Esophagus squamous epithelium (tissue), 5 donors: ENCODE measurements around the gene PLEKHM3. TPM values are rescaled to one million over a fixed set of nuclear protein-coding genes. Genes with fewer than 3 reads are reported as not detected.

Experiments used
- DNase-seq: peaks from one replicate; lab custom pipeline; 2025; lab: John Stamatoyannopoulos, UW
- H3K27ac ChIP-seq, 4 donors: fragments of 200-600 bp; sonication (generic); one replicate each; pipeline ENCODE4 v1.5.1; 2016 to 2019; ENCODE audit warnings: mild to moderate bottlenecking in 1 of 4
- H3K27me3 ChIP-seq, 4 donors: fragments of 200-600 bp; sonication (generic); 1 replicate in 3 of 4; 2 replicates in 1 of 4; pipeline versions ENCODE4 v1.5.1 to v1.6.0; 2017 to 2021; ENCODE audit warnings: antibody characterized with exemption in 1 of 4
- H3K36me3 ChIP-seq, 3 donors: fragments of 200-600 bp; sonication (generic); one replicate each; pipeline ENCODE4 v1.5.1; 2016 to 2019
- H3K4me1 ChIP-seq, 3 donors: fragments of 200-600 bp; sonication (generic); one replicate each; pipeline ENCODE4 v1.5.1; 2017 to 2019
- H3K4me3 ChIP-seq, 4 donors: fragments of 200-600 bp; sonication (generic); 1 replicate in 3 of 4; 2 replicates in 1 of 4; pipeline ENCODE4 v1.5.1; 2016 to 2019; ENCODE audit warnings: mild to moderate bottlenecking in 2 of 4, moderate library complexity in 1 of 4
- H3K9me3 ChIP-seq, 3 donors: fragments of 200-600 bp; sonication (generic); one replicate each; pipeline ENCODE4 v1.5.1; 2016 to 2019
- POLR2A ChIP-seq, 4 donors: fragments of 450-650 bp; IDR thresholded peaks; one replicate each; pipeline ENCODE4 v1.6.1; 2017; ENCODE audit warnings: antibody characterized with exemption in 4 of 4, mild to moderate bottlenecking in 4 of 4, moderate library complexity in 3 of 4
- WGBS, 2 donors: methylation state at CpG; one replicate each; pipeline ENCODE4 v1.1.5; 2018; 5-methylcytosine and 5-hydroxymethylcytosine counted together
- intact Hi-C: fragments of 100-400 bp; cut with DNase I; formaldehyde crosslinking; loops from one replicate; pipeline ENCODE4 v1.15.0; 2022
- total RNA-seq, 4 donors: library from RNA; depleted of rRNA; stranded (reverse); fragments of >200 nt; gene quantifications; one replicate each; pipeline ENCODE4 v1.1.0, GENCODE V29; 2016
- TF ChIP-seq, protein P1 (sequence below), 6 experiments: fragments of 450-650 bp in 4 of 6; fragments of 200-600 bp in 2 of 6; sonication (generic) in 2 of 6; IDR thresholded peaks; one replicate each; pipeline ENCODE4 v1.5.1; 2016 to 2019; ENCODE audit warnings: antibody characterized with exemption in 6 of 6, mild to moderate bottlenecking in 4 of 6, moderate library complexity in 4 of 6
- donor health status: DM: yes; HTN: yes; CAD: no.

Gene PLEKHM3
- total RNA-seq, 4 donors from 2014 or later: 3.7 to 19.3 (median 6.7) TPM

DNA sequence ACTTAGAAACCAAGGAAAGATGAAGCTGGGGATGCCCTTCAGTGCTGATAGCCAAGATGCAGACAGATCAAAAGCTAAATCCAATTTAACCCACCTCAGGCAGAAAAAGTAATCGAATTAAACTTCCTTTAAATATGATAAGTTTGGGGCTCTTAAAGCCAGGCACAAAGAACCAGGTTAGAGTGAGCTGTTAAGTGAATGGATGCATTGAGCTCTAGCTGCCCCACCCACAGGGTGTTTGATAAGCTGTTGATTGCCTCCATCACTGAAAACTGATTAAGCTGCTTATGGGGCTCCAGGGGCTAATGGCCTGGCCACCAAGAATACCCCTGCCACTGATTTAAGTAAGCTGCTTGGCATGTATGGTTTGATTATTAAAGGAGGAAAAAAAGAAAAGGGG, 119.8 kb downstream of the PLEKHM3 start:
- Histone ChIP-seq H3K9me3 (no peaks in the 10 kb centered on the region), H3K27ac (no peak overlapping the region), H3K36me3 (peaks cover 0 to 14% (median 0%) of the 10 kb centered on the region in 3 donors), H3K4me1 (no peaks in the 10 kb centered on the region), H3K4me3 (no peak overlapping the region), H3K27me3 (no peaks in the 10 kb centered on the region)
- 56 to 60% methylated on average over 1 of the region's 1 CpG for WGBS, 2 donors
- intact Hi-C loops: no loop called here
- no peak for TF ChIP-seq POLR2A (IDR thresholded peaks at IDR 0.05)
- TF ChIP-seq, protein P1, sequence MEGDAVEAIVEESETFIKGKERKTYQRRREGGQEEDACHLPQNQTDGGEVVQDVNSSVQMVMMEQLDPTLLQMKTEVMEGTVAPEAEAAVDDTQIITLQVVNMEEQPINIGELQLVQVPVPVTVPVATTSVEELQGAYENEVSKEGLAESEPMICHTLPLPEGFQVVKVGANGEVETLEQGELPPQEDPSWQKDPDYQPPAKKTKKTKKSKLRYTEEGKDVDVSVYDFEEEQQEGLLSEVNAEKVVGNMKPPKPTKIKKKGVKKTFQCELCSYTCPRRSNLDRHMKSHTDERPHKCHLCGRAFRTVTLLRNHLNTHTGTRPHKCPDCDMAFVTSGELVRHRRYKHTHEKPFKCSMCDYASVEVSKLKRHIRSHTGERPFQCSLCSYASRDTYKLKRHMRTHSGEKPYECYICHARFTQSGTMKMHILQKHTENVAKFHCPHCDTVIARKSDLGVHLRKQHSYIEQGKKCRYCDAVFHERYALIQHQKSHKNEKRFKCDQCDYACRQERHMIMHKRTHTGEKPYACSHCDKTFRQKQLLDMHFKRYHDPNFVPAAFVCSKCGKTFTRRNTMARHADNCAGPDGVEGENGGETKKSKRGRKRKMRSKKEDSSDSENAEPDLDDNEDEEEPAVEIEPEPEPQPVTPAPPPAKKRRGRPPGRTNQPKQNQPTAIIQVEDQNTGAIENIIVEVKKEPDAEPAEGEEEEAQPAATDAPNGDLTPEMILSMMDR (IDR thresholded peaks at IDR 0.05): no peak
- DNase-seq: no peak

DNA sequence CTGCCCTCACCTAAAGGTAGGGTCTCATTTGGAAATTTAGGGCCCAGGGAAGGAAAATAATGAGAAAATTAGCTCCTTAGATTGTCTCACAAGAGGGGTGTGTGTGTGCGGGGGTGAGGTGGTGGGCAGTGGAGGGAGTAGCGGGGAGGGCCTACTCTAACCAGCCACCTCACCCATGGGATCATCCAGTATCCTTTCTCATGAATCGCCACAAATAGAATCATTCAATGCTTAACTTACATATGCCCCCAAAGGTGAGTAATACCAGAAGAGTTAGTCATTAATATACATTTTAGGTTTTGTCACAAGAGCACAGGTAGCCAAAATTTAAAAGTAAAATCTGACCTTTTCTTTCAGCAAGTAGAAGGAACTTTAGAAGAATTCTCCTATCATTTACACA, 122.1 kb downstream of the PLEKHM3 start:
- H3K27ac ChIP-seq: no peak overlapping the region
- no peaks in the 10 kb centered on the region for H3K9me3 ChIP-seq
- no peaks in the 10 kb centered on the region for H3K4me1 ChIP-seq
- no peak overlapping the region for H3K4me3 ChIP-seq
- no peak for DNase-seq
- intact Hi-C loops: no loop called here
- H3K36me3 ChIP-seq: peaks cover 0 to 18% (median 0%) of the 10 kb centered on the region in 3 donors
- TF ChIP-seq, protein P1 (IDR thresholded peaks at IDR 0.05): no peak
- no peak for TF ChIP-seq POLR2A (IDR thresholded peaks at IDR 0.05)
- WGBS, 2 donors: 94 to 96% methylated on average over 3 of the region's 3 CpGs
- H3K27me3 ChIP-seq: no peaks in the 10 kb centered on the region

DNA sequence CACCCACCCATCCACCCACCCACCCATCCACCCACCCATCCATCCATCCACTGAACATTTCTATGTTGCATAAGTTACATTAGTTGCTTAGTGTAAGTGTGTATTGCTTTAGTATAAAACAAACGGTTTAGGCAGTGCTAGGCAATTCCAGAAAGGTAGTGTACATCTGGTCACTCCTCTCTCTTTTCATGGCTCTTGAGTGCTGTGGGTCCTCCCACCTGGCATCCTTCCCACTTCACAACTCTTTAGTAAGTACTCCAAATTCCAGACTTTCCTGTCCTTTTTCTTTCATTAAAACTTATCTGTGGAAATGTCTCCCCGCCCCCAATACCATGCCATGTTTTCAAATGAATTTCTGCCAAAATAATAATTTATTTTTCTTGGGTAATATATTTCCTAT, 122.5 kb downstream of the PLEKHM3 start:
- 84 to 100% methylated on average over 2 of the region's 2 CpGs for WGBS, 2 donors
- Histone ChIP-seq H3K9me3 (no peaks in the 10 kb centered on the region), H3K4me3 (no peak overlapping the region), H3K36me3 (peaks cover 0 to 18% (median 0%) of the 10 kb centered on the region in 3 donors), H3K27me3 (no peaks in the 10 kb centered on the region), H3K27ac (no peak overlapping the region), H3K4me1 (no peaks in the 10 kb centered on the region)
- intact Hi-C loops: no loop called here
- no peak for DNase-seq
- TF ChIP-seq POLR2A (IDR thresholded peaks at IDR 0.05): no peak
- TF ChIP-seq, protein P1 (IDR thresholded peaks at IDR 0.05): no peak

DNA sequence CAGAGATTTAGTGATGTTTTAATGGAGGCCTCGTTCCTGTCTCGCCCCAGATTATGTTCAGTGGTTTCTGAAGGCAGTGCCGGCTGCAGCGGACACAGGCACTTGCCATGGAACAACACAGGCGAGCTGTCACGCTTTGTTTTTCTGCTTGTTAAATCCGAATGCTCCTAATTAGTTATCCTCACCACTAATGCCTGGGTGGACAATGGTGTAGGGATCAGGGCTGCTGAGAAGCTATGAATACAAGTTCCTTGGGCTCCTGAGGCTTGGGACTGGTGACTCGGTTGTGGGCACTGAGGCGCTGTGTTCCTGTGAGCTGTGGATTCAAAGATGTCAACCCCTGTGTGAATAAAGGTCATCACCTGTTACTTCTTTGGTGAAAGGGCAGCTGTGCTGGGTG, 123.5 kb downstream of the PLEKHM3 start:
- Histone ChIP-seq H3K4me3 (no peak overlapping the region), H3K27me3 (no peaks in the 10 kb centered on the region), H3K9me3 (no peaks in the 10 kb centered on the region), H3K4me1 (no peaks in the 10 kb centered on the region), H3K36me3 (peaks cover 0 to 18% (median 0%) of the 10 kb centered on the region in 3 donors), H3K27ac (no peak overlapping the region)
- no peak for TF ChIP-seq POLR2A (IDR thresholded peaks at IDR 0.05)
- TF ChIP-seq, protein P1 (IDR thresholded peaks at IDR 0.05): no peak
- 97 to 98% methylated on average over 7 to 8 of the region's 9 CpGs for WGBS, 2 donors
- intact Hi-C loops: no loop called here
- no peak for DNase-seq

DNA sequence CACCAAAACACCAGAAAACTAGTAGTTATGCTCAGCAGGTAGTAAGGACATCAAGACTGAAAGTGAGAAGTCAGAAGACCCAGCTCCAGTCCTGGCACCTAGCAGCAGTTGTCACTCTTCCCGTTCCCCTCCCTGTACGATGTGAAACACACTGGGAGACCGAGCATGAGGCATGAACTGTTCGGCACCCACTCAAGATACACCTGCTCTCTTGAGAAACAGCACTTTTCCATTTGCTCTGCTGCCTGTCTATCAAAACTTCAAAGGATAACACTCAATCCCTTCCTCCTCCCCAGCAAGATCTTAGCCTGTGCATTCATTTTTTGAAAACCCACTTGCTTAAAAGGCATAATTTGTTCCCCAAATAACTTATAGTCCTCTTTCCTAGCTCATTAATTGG, 123.9 kb downstream of the PLEKHM3 start:
- intact Hi-C loops: no loop called here
- no peaks in the 10 kb centered on the region for H3K4me1 ChIP-seq
- H3K36me3 ChIP-seq: peaks cover 0 to 18% (median 0%) of the 10 kb centered on the region in 3 donors
- no peak overlapping the region for H3K27ac ChIP-seq
- no peak overlapping the region for H3K4me3 ChIP-seq
- H3K27me3 ChIP-seq: no peaks in the 10 kb centered on the region
- 94 to 95% methylated on average over 4 of the region's 4 CpGs for WGBS, 2 donors
- H3K9me3 ChIP-seq: no peaks in the 10 kb centered on the region
- no peak for TF ChIP-seq POLR2A (IDR thresholded peaks at IDR 0.05)
- TF ChIP-seq, protein P1 (IDR thresholded peaks at IDR 0.05): no peak
- no peak for DNase-seq
